Fibroblast of skin of back (primary cell): ENCODE results near the gene TTC39C.

Experiments used
- DNase-seq: peaks from one replicate; pipeline ENCODE4 v3.0.0-alpha.2; 2013

The TTC39C gene

DNA sequence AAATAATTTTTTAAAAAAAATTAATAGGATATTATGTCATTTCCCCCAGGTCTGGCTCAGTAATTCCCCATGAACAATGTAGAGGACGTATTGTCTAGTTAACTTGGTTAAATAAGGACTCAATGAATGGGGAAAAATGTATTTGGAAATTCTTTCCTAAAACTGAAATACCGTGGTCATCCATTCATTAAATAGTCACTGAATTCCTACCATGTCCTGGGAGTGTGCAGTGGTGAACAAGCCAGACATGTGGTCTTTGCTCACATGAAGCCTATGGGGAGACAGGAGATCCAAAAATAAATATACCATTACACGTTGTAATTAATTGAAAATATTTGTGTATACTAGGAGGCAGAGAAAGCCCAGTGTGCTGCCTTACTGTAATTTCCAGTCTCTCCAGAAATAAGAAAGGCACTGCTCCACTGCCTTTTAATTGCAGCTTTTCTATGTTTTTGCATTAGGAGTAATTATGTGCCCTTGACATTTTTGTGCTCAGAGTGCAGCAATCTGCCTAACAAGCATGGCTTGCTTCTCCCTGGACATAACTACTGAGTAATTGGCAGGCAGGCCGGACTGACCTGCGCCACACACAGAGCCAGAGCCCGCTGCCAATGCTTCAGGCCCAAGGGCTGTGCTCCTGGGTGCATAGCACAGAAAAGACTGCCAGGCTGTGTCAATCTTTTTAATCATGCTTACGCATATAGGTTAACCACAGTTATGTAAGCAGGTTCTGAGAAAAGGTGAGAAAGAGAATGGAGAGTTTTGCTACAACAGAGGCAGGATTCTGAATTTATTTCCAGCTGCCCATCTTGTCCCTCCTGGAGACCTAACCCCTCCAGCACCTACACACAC is 22.2 kb upstream of the TTC39C start:
- peak; percentile 56 for DNase-seq

DNA sequence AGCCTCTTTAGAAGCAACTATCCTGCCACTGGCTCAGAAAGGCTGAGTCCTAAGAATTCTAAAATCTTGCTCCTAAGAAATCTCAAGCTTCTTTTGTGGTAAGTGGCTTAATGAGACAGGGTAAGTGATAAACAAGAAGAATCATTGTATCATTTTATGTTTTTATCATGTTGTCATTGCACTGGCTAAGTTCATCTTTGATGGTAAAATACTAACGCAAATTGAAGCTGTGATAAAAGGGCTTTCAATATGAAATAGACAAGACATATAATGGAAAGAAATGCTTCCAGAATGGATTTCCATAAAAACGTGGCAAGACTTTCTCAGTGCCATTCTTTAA is 21.6 kb upstream of the TTC39C start:
- no peak for DNase-seq

DNA sequence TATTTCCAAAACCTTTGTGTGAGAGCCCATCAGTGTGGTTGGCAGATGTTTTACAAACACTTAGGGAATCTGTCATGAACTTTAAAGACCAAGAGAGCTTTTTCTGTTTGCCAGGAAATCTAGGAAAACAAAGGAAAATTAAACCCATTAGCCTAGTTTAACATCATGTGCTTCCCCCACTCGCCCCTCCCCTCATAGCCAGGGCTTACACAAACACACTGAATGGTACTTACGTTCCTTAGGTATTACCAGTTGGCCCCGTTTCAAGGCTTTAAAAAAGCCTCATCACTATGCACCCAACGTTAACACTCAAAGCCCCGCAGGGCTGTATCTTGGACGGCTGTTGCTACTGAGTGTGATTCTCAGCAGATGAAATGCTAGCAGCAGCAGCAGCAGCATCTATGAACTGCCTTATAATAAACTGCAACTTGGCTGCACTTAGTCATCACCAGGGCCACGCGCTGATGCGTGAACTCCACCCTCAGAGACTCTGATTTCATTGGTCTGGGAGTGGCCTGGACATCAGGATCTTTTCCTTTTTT is 20.1 kb upstream of the TTC39C start:
- peak; percentile 90 for DNase-seq

DNA sequence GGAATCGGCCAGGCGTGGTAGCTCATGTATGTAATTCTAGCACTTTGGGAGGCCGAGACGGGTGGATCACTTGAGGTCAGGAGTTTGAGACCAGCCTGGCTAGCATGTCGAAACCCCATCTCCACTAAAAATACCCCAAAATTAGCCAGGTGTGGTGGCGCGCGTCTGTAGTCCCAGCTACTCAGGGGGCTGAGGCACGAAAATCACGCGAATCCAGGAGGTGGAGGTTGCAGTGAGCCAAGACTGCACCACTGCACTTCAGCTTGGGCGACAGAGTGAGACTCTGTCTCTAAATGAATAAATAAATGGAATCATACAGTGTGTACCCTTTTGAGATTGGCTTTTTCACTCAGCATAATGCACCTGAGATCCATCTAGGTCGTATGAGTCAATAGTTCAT is 19.4 kb upstream of the TTC39C start:
- no peak for DNase-seq

DNA sequence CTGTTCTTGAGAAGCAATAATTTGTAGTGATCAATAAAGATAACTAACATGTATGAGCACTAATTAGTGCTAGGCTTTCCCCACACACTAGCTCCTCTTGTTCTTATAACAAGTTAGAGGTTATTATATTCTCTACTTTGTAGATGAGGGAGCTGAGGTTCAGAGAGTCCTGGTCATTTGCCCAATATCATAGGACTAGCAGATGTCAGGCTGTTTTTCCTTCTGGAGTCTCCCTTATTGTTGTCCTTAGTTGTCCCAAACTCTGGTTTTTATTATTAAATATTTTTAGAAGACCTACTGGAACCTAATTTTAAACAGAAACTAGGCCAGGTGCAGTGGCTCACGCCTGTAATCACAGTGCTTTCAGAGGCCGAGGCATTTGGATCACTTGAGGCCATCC is 16.5 kb upstream of the TTC39C start:
- DNase-seq, result no peak

DNA sequence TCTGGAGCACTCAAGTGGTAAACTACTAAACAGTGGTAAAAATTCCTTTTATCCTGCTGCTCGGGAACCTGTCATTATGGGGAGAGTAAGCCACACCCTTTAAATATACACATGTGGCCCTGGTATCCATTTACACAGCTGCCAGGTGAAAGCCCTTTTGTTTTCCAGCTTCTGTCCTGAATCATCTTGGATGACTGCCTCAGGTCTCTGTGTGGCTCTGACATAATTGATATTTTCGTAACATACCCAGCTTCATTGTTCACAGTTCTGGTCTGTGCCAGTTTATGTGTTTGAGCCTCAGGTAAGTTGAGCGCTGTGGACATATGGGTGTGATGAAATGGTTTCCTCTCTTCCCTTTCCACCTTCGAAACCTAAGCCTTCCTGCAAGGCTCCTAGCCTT is 15.7 kb upstream of the TTC39C start:
- DNase-seq, result no peak

DNA sequence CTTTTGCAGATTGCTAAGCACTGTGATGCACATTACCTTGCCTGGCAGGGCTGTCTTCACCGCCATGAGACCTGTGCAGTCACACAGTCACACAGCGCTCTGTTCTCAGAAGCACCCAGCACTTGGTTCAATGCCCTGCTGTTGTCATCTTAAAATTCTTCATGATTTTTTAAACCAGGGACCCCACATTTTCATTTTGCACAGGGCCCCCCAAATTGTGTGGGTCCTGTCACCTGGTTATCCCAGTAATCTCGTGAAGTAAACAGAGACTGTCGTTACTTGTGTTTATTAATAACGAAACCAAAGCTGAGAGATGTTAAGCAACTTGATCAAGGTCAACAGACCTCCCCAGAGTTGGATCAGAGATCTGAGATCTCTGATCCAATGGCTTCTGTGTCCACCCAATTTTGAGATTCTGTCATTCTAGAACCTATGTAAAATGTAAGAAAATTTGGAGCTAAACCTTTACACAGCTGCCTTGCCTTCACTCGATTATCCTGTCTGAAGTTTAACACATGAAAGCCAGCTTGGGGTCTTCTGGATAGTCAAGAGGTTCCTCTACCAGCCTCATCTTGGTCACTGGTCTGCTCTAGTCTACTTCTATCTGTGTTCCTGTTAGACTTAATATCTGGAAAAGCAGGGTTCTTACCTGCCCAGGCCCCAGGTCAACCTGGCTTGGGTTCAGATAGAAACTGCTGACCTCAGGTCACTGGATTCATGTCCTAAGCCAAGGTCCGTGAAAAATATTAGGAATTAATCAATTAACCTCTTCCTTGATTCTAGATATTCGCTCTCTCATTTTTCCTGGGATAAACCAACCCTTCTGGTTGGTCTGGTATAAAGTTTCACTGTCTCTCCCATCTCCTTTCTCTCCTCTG is 13.7 kb upstream of the TTC39C start:
- no peak for DNase-seq

DNA sequence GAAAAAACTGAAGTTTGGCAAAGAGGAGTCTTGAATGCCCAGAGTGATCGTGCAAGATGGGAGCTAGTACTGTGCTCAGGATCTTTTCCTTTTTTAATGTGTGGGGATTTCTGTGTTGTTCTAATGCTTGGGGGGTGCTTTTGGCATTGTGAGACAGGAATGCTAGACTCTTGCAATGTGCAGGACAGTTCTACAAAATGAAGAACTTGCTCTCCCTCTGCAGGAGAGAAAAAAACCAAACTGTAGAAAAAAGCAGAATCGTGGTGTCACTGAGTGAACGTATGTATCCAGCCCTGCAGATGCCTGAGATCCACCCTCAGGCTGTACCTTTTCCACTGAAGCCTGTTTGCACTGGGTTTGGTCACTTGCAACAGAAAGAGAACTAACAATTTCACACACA is 12.1 kb upstream of the TTC39C start:
- no peak for DNase-seq

DNA sequence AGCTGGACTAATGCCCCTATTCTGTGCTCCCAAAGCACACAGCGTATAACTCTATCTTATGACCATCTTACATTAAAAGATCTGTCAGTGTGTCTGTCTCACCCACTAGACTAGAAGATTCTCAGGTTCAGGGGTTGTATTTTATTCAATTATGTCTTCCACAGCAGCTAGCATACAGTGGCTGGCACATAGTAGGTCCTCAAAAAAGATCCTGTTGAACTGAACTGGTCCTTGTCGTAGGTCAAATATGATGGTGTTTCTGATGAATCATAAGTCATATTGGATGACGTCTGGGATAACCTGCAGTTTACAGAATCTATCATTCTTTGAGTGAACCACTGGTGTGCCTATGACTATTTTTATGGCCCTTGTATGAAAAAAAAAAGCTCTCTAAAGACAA is 11.3 kb upstream of the TTC39C start:
- no peak for DNase-seq

DNA sequence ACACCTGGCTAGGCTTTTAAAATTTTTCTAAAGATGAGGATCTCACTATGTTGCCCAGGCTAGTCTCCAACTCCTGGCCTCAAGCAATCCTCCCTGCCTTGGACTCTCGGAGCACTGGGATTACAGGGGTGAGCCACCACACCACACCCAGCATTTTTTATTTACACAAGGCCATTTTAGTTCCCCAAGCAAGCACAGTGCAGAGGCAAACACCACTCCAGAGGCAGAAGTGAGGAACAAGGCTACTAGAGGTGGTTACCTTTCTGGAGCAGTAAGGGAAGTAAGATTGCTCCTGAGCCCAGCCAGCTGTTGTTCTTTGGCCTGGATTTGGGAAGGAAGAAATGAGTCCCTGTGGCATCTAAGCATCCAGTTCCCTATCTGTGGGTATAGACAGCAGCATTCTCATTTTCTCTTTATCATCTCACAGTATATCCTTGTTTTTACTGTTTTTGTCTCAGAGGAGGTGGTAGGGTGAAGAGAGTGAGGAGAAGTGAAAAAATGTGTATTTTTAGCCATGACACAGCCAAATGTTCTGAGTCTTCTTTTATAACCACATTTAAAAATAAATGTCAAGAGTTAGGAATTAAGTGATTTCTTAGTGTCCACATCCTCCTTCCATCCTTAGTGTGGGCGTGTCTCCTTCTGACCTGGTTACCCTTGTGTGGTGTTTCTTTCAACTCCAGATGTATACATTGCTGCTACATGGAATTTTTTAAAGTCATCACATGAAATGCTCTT is 10.5 kb upstream of the TTC39C start:
- DNase-seq, result peak; percentile 65

DNA sequence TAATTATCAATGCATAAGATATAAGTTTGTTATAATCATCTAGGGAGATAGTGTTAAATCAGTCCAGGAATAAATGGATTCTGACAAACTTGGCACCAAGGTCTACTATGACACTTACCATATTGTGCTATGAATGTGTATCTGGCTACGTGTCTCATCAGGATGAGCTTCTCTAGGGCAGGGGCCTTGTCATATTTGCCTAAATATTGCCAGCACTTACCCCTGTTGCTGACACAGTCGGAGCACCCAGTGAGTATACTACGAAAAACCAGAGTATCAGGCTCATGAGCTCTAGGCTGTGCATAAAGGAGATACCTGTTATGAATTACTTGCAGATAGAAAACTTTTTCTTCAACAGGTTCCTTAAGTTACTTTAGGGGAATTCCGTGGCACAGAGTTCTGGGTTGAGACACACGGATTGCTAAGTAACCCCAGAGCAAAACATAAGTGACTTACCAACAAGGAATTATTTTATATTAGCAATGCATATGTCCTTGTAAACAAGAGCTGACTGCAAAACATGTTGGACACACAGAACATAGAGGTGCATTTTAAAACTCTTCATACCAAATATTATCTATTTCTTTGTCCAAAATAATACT is 7.7 kb upstream of the TTC39C start:
- no peak for DNase-seq

DNA sequence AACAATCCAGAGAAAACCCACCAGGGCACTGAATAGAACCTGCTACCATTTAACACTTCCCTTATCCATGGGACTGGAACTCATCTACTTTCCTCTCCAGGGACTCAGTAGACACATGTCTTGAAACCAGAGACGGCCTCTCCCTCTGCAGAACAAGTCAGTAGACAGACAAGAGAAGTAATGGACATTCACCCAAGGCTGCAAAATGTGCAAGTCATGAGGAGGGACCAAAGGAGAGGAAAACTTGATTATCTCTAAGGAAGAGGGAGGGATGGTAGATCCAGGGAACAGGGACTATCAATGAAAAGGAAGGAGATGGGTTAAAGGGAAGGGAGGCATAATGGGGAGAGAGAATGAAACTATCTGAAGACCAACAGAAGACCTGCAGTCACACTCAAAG is 5.3 kb upstream of the TTC39C start:
- no peak for DNase-seq

DNA sequence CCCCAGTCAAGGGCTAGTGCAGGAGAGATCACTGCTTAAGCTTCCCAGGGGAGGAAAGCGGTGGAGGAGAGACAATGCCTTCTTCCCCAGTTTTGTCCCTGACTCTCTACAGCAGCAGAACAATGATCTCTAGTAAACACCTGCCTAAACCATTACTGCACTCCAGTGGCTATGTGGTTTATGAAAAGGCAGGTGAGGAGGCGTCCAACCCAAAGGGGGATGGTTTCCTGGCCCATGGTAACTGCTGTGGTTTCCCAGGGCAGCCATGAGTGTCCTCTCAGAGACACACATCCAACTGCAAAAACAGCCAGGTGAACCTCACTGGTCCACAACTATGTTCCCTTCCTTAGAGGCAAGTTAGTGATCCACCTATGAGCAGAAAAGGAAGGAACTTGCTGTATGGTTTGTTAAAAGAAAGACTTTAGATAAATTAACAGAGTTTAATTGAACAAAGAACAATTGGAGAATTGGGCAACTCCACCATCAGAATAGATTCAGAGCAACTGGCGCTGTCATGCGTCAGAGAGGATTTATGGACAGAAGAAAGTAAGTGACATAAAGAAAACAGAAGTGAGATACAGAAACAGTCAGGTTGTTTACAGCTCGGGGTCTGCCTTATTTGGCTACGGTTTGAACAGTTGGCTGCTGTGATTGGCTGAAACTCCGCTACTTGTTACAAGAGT is 4.8 kb upstream of the TTC39C start:
- DNase-seq, result no peak

DNA sequence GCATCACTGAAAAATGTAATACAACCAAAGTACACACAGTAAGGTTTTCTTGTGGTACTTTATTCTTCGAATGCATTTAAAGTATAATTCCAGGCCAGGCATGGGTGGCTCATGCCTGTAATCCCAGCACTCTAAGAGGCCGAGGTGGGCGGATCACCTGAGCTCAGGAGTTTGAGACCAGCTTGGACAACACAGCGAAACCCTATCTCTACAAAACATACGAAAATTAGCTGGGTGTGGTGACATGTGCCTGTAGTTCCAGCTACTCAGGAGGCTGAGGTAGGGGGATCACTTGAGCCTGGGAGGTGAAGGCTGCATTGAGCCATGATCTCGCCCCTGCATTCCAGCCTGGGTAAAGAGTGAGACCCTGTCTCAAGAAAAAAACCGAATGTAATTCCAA is 3.9 kb upstream of the TTC39C start:
- no peak for DNase-seq

DNA sequence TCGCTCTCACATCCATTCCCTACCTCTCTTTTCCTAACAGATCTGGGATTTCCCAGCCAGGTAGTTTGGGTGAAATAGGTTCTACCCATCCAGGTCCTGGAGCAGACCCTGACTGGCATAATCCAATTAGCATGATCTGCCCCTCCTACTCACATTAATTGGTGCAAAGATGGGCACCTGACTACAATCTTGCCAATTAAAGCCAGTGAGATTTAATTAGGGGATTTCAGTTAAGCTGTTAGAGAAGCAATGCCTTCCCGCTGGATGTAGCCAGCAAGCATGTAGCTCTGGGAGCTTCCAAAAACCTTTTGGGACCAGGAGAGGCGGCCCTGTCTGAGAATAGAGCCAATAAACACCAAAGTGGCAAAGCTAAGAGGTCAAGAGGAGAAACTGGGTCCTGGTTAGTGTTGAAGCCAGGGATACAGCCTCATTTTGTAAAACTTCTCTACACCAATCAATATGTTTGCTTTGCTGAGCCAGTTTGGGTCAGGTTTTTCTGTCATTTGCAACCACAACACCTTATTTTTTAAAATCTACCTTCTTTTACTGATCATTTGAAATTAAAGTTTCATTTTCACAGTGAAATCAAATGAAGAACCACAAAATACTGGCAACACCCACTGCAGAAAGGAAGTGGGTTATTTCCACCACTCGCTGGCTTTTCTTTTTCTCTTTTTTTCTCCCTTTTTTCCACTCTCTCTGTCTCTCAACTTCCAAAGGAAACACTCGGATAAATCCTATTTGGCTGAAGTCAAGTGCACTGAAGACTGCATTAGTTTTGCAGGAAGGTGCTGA is 3.2 kb upstream of the TTC39C start:
- no peak for DNase-seq

DNA sequence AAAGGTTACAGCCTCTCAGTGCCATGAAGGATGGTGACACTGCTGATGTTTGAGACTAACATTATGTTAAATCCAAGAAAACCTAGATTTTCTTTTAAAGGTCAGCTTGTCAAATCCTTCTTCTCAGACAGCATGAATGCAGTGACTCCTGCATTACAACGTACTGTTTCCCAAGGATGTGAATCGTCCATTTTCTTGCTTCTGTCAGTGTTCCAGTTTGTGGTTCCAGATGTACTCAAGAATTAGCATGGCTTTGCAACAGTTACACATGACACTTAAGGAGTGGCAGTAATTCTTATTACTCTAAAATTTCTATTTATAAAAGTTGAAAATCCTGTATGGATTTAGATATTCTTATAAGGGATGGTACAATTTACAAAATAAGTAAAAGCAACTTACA is 1.5 kb upstream of the TTC39C start:
- DNase-seq, result no peak

DNA sequence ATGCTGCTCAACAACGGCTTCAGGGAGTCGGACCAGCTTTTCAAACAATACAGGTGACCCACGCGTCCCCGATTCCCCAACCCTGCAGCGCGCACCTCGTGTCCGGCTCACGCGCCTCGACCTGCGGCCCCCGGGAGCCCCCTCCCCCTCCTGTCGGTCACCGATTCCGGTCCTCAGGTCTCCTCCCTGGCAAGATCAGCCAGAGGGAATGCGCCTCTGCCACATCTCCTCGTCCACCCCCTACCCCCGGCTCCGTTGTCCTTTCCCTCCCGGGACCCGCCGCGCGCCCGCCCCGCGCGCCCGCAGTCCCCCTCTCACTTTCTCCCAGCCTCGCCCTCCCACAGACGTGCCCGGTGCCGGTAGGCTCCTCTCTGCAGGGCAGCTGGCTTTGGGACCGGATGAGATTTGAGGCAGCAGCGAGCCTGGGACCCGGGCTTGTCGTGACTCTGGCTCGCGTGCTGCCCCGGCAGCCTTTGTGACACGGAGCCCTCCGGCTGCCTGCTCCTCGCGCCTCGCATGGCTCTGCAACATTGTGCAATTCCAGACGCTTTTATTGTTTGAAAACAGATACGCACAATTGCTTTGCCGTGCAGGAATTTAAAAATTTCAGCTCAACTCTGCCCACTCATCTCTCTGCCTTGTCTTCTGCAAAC is 558 bp downstream of the TTC39C start:
- peak; percentile 72 for DNase-seq

DNA sequence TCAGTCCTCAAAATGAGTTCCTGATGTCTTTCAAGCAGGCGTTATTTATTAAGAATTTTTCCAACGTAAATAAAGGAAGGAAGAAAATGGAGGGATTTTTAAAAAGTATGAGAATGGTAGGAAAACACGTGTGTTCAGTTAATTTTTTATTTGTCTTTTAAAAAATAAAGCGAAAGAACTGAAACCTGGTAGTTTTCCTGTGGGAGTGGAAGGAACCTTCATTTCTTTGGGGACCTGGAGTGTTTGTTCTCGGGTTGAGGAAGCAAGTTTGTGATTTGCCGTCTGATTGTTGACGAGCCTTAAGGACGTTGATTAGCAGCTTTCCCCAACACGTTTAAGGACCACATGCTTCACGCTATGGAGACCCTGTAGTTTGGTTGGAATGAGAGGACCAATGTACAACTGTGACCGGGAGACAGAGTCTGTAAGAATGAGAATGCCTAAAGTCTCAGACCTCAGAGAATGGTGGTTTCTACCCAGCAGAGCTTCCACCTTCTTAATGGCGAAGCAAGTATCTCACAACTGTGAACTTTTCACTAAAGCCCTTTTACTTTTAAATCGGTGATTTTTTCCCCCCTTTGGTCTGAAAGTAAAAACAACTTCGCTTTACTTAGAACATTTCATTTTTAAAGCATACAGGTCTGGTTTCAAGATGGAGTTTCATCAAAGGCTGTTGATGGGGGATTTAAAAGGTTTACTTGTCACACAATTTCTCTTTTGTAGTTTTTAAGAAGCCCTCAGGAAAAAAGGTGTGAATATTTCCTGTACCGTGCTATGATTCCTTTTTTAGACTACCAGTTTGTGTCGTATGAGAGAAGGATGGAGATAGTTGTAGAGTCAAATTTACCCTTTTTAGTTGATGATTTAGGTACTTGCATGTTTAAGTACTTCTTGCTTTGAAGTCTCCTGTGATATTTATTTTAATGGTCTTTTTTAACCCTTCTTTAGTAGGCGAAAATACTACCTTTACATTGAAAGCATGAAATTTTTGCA is 1.4 kb downstream of the TTC39C start:
- no peak for DNase-seq

DNA sequence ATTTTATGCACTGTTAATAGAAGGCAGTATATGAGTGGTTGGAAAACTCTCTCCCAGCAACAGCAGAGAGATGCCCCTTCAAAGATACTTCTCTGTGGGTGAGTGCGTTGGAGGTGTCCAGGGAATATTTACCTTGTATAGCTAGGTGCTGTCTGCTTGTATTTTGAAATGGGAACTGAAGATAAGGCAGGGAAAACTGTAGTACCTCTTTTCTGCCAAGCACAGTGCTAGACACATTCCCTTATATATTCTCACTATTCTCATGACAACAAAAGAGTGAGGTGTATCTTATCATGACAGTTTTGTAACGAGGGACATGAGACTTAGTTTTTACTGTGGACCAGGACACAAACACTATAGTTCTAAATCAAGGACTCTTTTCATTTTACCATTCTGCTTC is 2.1 kb downstream of the TTC39C start:
- no peak for DNase-seq
